GM08714 (cell line): ENCODE results near the gene TTC12.

Experiments used
- H3K4me3 ChIP-seq: fragments of 200-500 bp; sonication (Bioruptor generic); 2 replicates; pipeline ENCODE4 v1.5.1; 2014; ENCODE audit warnings: mild to moderate bottlenecking, low read length, inconsistent platforms
- ZNF274 ChIP-seq: IDR thresholded peaks from 2 replicates; pipeline ENCODE4 v1.6.1; 2012; ENCODE audit warnings: mild to moderate bottlenecking, low read depth, low read length

The TTC12 gene

DNA sequence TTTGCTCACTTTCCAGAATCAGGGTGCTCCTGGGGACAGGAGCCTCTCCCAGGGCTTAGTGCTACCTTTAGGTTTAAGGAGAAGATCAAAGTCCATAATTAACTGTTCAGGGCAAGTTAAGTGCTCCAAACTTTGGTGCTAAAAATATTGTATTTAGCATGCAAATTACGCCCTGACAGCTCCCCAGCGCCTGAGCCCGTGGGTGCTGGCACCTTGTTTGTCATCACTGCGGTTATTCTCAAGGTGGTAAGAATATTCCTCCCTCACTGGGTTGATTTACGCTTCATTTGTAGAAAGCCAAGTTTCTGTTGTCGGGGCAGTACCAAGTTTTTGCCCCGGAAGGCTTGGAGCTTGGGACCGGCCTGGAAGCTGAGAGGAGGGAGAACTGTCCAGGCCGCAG, 94.5 kb downstream of the TTC12 start:
- TF ChIP-seq ZNF274: no peak
- H3K4me3 ChIP-seq: no peak overlapping the region

DNA sequence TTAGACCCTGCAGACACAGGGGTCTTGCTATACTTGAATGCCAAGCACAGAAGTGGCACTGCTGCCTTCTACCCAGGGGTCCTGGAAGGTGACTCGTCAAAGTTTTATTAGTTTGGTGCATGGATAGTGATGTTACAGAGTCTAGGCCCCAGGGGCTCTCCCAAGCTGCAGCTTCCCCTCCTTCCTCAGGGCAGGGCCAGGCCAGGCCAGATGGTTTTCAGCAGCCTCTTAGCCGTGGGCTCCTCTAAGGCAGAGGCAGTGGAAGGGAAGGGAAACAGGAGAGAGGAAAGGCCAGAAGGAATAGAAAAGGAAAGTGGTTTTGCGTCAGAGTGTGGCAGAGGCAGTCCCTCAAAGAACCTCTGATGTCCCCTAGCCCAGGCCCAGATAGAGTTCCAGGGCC, 95.1 kb downstream of the TTC12 start:
- TF ChIP-seq ZNF274: no peak
- no peak overlapping the region for H3K4me3 ChIP-seq

DNA sequence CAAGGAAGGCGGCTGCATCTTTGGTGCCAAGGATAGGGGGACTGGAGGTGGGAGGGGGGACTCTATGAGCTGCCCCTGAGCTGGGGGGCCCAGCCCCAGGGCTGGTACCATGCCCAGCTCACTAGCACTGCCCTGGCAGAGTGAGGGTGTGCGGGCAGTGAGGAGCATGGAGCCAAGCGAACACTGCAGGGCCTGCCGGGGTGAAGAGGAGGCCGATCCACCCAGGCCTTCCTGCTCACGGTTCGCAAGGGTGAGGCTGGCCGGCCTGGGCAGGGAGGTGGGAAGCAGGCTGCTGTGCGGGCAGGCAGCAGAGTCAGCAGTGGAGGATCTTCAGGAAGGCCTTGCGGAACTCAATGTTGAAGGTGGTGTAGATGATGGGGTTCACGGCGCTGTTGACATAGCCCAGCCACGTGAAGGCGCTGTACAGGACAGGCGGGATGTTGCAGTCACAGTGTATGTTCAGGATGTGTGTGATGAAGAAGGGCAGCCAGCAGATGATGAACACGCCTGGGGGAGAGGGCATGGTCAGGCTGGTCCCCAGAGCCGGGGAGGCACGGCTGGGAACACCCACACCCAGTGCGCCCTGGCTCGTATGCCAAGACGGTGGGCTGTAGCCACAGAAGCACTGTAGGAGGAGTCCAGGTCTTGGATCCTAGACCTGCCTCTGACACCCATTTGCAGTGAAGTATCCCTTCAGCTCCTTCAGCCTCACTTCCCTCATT, 96.2 kb downstream of the TTC12 start:
- no peak overlapping the region for H3K4me3 ChIP-seq
- TF ChIP-seq ZNF274: no peak

DNA sequence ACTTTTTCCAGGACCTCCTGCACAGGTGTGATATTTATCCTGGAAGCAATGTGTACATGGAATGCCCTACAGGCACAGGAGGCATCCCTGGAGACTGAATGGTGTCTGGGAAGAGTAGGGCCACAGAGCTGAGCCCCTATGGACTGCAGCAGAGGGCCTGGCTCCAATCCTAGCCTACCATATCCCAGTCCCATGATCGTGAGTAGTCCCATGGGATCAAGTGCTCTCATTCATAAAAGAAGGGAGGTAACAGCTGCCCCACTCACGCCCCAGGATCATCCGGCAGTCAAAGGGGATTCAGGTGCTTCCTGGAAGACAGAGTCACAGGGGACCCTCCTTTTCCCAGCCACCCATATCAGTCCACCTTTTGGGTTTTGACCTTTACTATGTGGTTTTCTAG, 97.2 kb downstream of the TTC12 start:
- H3K4me3 ChIP-seq: no peak overlapping the region
- no peak for TF ChIP-seq ZNF274

DNA sequence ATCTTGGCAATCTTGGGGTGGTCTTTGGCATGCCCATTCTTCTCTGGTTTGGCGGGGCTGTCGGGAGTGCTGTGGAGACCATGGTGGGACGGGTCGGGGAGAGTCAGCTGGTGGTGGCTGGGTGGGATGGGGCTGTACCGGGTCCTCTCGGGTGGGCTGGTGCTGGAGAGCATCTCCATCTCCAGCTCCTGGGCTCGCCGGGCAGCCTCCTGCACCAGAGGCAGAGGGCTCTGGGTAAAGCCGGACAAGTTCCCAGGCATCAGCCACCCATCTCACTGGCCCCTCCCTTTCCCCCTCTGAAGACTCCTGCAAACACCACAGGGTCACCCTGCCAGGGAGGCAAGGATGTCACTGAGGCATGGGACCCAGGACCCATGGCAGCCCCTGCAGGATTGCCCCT, 98.3 kb downstream of the TTC12 start:
- no peak for TF ChIP-seq ZNF274
- H3K4me3 ChIP-seq: no peak overlapping the region

DNA sequence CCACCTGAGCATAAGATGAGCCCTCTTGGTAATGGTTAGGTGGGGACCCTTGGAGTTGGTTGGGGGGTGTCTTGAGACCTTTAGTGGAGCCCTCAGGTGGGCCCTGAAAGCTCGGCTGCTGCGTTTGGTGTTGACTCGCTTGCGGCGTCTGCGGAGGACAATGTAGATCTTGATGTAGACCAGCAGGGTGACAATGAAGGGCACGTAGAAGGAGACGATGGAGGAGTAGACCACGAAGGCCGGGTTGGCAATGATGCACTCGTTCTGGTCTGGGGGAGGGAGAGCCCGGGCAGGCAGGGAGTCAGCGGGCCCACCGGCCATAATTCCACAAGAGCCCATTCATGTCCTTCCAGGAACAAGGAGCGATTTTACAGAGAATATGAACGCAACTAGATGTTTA, 101.0 kb downstream of the TTC12 start:
- no peak for TF ChIP-seq ZNF274
- H3K4me3 ChIP-seq: no peak overlapping the region
